ENCODE results near the gene ASPM.
"Not testable (repeated sequence)": the region's sequence is repeated elsewhere in the genome, so short reads cannot be mapped to it uniquely, and the experiment has no call there.

The ASPM gene

DNA sequence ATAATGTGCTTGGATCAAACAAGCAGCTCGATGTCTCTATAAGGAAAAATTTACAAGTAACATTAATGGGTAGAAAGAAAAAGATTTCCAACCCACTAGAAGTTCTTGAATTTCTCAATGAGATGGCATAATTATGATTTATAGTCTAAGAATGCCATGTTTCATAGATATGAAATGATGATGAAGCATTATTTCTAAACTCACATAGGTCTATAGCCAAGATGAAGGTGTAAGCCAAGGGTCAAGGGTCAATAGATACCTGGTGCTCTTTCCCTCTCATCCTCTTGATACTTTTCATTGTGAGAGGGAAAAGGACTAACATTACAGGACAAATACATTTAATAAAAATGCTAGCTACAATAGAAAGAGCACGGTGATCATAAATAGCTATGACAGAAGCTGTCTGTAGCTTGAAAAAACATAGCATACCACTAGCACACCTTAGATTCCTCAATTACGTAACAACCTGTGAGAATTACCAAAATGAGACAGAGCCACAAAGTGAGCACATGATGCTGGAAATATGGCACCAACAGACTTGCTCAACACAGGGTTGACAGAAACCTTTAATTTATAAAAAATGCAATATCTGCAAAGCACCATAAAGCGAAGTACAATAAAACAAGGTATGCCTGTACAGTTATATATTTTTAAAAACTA, 53.1 kb downstream of the ASPM start:
- DNase-seq: no peak
- intact Hi-C loops (cut with DNase I): no loop called here

- DNase-seq: no peak
- intact Hi-C loops (cut with DNase I): no loop called here
Measured at GRCh38 chr1:197092491-197093023, 53.9 kb downstream of the ASPM start.

- intact Hi-C loops (cut with DNase I): no loop called here
- no peak for DNase-seq
Measured at GRCh38 chr1:197083474-197083873, 63.0 kb downstream of the ASPM start.

- intact Hi-C loops (cut with DNase I): no loop called here
Measured at GRCh38 chr1:197081117-197081753, 65.2 kb downstream of the ASPM start.

GRCh38 chr1:197080323-197080722, 66.1 kb downstream of the ASPM start:
- DNase-seq: no peak
- intact Hi-C loops (cut with DNase I): no loop called here

More at GRCh38 chr1:197081117-197081753, 65.2 kb downstream of the ASPM start:
- DNase-seq: no peak

DNA sequence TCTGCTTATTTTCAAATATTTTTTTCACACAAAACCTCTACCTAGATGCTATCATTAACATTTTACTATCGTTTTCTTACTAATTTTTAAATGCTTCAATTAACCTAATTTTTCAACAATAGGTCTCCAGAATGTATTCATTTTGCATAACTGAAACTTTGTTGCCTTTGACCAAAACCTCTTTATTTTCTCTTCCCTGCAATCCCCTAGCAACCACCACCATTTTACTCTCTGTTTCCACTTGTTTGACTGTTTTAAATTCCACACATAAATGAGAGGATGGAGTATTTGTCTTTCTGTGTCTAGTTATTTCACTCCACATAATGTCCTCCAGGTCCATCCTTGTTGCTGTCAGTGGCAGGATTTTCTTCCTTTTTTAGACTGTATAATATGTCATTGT, 69.9 kb downstream of the ASPM start:
- intact Hi-C loops (cut with DNase I): no loop called here
- DNase-seq: no peak

DNA sequence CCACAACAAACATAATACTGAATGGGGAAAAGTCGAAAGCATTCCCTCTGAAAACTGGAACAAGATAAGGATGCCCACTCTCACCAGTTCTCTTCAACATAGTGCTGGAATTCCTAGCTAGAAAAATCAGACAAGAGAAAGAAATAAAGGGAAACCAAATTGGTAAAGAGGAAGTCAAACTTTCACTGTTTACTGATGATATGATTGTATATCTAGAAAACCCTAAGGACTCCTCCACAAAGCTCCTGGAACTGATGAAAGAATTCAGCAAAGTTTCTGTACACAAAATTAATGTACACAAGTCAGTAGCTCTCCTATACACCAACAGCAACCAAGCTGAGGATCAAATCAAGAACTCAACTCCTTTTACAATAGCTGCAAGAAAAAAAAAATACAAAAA, 72.5 kb downstream of the ASPM start:
- no peak for DNase-seq
- intact Hi-C loops (cut with DNase I): no loop called here

DNA sequence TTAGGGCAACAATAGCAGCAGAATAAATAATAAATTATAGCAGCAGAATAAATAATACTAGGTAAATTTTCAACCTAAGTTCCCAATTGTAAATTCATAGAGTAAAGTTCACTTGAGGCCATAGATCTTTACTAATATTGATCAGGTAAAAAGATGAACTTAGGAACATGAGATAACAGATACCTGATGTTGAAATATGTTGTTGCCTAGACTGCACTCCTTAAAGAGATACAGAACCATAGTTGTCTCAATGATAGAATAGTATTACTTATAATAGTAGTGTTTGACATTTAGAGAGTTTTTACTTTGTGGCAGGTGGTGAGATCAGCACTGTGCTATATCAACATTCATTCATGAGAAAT, 79.0 kb downstream of the ASPM start:
- intact Hi-C loops (cut with DNase I): no loop called here

DNA sequence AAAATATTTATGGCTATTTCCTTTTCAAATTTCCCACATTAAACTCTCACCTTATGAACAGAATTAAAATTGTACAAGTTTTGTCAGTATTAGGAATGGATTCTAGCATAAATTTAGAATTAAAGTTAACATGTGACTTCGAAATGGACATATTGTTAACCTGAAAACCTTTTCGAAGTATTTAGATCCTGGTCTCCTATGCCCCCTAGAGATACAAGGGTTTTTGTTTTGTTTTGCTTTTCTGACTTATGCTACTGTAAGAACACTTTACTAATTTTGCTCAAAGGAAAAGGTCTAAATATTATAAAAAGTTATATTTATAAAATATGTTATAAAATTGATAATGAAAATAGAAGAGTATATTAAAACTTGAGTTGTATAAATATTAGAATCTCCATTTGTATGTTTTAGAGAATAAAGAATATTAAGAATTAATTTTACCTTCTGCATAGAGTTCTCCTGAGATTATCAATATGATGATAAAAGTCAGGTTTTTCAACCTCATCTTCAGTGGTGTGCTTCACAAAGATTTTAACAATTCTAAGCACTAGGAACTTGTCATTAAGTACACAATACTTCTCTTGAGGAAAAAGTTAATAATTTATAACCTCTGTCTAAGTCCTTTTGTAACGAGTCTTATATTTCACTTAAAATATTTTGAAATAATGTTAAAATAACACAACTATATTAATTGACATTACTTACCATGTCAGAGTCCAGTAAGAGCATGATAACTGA, 79.6 kb downstream of the ASPM start, which contains the start of gene F13B:
Gene F13B (minus strand): TSS at position 542 of the 738 bp plus-strand sequence. CDS start 37 bp downstream, at position 505.
- DNase-seq: no peak
- intact Hi-C loops (cut with DNase I): no loop called here

More for the DNA sequence above, 79.0 kb downstream of the ASPM start:
- no peak for DNase-seq

DNA sequence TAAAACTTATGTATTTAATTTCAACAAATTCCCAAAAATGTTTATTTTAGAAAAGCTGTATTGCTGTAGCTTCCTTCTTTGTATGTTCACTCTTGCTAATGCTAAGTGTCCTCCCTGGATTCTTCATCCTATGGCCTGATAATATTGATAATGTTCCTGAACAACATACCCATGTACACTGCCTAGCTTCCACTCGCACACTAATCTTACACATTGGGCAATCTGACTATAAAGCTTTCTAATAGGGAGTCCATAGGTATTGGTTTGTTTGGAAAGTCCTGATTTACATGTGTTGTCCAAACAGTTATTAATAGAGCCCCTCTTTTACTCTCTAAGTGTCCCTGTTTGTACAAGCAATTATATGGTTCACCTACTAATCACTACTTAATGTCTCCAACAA, 80.2 kb downstream of the ASPM start:
- intact Hi-C loops (cut with DNase I): no loop called here
- no peak for DNase-seq

DNA sequence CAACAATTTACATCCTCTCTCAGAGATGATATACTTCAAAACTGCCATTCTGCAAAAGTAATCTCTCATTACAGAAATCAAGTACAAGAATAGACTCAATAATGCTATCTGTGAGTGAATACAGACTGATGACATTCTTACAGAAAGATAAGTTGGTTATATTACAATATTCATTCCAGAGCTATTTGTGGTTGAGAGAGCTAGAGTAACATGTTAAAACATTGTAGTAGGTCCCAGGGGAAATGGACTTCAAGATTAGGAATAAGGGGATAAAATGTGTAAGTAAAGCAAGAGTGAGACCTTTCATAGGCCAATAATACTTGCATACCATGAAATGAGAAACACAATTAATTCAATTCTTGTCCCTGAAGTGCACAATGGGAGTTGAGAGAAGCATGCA, 80.9 kb downstream of the ASPM start:
- intact Hi-C loops (cut with DNase I): no loop called here

GRCh38 chr1:197063212-197063611, 83.3 kb downstream of the ASPM start:
- DNase-seq: no peak
- intact Hi-C loops (cut with DNase I): no loop called here

More for the DNA sequence above, 80.9 kb downstream of the ASPM start:
- DNase-seq: no peak

DNA sequence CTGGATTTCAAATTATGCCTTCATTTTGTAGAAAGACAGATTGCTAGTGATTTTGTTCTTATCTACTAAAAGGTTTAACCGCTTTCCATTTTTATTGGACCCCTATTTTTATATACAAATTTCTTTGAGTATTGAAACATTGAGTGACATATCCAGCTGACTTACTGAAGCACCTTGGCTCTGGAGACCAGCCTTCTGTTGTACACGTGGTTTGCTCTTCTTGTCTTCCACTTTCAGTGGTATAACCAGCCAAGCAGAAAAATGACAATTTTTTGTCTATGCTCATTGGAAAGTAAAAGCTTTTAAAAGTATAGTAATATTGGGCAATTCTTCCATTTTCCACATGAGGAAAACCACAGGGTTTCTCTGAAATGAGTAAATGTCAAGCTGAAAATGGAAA, 83.8 kb downstream of the ASPM start:
- DNase-seq: no peak
- intact Hi-C loops (cut with DNase I): no loop called here

DNA sequence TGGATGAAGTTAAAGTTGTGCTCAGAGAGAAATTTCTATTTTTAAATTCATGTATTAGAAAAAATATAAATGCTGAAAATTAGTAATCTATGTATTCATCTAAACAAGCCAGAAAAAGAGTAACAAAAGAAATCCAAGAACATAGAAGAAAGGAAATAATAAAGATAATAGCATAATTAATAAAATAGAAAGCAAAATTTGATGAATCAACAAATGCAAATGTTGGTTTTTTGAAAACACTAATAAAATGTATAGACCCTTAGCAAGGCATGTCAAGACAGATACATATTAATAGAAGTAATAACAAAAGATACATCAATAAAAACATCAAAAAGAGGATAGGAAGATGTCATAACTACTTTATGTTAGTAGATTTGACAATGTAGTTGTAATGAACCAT, 97.4 kb downstream of the ASPM start:
- intact Hi-C loops (cut with DNase I): no loop called here
- no peak for DNase-seq

DNA sequence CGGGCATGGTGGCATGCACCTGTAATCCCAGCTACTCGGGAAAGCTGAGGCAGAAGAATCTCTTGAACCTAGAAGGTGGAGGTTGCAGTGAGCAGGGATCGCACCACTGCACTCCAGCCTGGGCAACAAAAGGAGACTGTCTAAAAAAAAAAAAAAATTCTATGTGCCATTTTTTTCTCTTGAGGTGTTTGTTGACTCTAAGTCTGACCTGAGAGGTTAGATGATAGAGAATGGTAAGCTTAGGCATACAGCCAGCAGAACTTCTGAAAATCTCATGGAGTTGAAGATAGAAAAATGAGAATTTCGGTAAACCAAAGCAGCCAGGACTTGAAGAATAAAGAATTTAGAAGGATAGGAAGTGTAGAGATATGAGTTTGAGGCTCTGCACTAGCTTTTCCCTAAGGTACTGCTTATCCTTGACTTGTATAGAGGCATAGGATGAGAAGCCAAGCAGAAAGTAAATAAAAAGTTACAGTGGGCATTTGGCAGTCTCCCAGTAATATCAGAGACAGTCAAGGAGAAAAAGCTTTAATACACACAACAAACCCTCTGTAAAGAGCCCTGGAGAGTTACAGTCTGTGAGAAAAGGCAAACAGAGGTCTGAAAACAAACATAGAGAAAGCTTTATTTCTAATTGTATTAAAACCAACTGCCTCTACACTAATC, 103.7 kb downstream of the ASPM start:
- intact Hi-C loops (cut with DNase I): no loop called here
- no peak for DNase-seq

DNA sequence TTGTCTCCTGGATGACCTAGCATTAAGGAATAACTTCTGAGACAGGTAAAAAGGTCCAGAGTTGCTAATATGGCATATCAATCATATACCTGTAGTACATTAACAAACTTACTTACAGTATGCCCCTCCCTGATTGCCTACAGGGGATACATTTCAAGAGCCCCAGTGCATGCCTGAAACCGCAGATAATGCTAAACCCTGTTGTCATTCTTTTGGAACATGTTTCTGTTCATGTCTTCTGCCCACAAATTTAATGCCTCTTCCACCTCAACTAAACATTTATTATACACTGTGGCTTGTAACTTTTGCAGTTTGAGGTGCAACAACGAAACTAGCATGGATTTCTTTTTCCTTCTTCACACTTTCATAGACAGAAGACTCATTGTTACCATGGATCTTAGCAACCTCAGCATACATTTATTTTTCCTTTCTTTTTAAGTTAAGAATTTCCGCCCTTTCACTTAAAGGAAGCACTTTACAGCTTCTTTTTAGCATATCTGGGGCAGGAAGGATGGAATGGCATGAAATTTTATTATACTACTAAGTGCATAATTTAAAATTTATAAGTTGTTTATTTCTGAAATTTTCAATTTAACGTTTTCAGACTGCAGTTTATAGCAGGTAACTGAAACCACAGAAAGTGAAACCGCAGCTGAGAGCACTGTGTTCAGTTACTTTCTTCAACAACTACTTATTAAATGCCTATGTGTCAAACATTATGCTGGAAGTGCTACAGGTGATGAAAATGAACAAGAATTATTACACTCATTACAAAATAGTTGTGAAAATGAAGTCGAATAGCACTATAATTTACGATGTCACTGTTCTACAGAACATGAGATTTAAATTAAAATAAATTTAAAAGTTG, 104.7 kb downstream of the ASPM start:
- no peak for DNase-seq
- intact Hi-C loops (cut with DNase I): no loop called here

GRCh38 chr1:197036861-197037260, 109.6 kb downstream of the ASPM start:
- intact Hi-C loops (cut with DNase I): no loop called here
- DNase-seq: no peak

DNA sequence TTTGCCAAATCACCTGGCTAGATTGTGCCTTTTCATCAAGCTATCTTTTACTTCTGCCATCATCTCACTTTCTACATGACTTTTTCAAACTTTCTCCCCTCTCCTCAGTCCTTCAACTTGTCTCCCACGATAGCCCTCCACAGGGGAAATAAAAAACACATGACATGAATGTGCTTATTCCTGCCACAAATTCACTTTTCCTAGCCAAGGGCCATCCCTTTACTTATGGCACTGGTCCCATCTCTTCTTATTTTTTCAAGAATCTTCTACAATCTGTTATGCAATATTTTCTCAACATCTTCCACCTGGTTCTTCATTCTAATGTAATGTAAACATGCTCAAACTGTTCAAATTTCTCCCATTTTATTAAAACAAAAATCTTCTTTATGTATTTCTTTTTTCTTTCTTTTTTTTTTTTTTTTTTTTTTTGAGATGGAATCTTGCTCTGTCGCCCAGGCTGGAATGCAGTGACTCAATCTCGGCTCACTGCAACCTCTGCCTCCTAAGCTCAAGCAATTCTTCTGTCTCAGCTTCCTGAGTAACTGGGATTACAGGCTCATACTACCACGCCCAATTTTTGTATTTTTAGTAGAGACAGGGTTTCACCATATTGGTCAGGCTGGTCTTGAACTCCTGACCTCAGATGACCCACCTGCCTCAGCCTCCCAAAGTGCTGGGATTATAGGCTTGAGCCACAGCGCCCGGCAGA, 111.7 kb downstream of the ASPM start:
- intact Hi-C loops (cut with DNase I); DNase-seq: not testable (repeated sequence)

Measured in head of caudate nucleus (tissue), 42 donors.